ENCODE data around the gene TBC1D21.

- TF ChIP-seq POLR2A (IDR thresholded peaks at IDR 0.05) = no peak
- no peak for TF ChIP-seq CTCF (IDR thresholded peaks at IDR 0.05 in 4 of 5, conservative IDR thresholded peaks at IDR 0.05 in 1 of 5)
Observed at GRCh38 chr15:73843787-73844186, 29.6 kb upstream of the TBC1D21 start.

Data from gastrocnemius medialis (tissue), 4 donors.